Thyroid gland (tissue), 4 donors: Measurements from ENCODE around the gene COX6A1. TPM values are rescaled to one million over a fixed set of nuclear protein-coding genes. Genes with fewer than 3 reads are reported as not detected.

Experiments
- DNase-seq, 2 donors: peaks; one replicate each; pipeline ENCODE4 v3.0.0-alpha.2; 2019
- H3K27ac ChIP-seq, 3 donors: fragments of 200-600 bp; sonication (generic); 1 replicate in 2 of 3; 2 replicates in 1 of 3; pipeline ENCODE4 v1.5.1; 2016 to 2019; ENCODE audit warnings: mild to moderate bottlenecking in 1 of 3, moderate library complexity in 1 of 3
- H3K27me3 ChIP-seq: fragments of 200-600 bp; sonication (generic); one replicate; pipeline ENCODE4 v1.5.1; 2019
- H3K36me3 ChIP-seq, 2 donors: fragments of 200-600 bp; sonication (generic); one replicate each; pipeline ENCODE4 v1.5.1; 2016 to 2019
- H3K4me1 ChIP-seq, 2 donors: fragments of 200-600 bp; sonication (generic); one replicate each; pipeline ENCODE4 v1.5.1; 2017 to 2019
- H3K4me3 ChIP-seq, 3 donors: fragments of 200-600 bp; sonication (generic); replicated peaks in 1 of 3; 1 replicate in 2 of 3; 2 replicates in 1 of 3; pipeline ENCODE4 v1.5.1; 2016; ENCODE audit warnings: mild to moderate bottlenecking in 1 of 3
- H3K9me3 ChIP-seq: fragments of 200-600 bp; sonication (generic); one replicate; pipeline ENCODE4 v1.5.1; 2017
- POLR2A ChIP-seq, 2 donors: fragments of 450-650 bp; IDR thresholded peaks; one replicate each; pipeline ENCODE4 v1.6.1; 2017; ENCODE audit warnings: antibody characterized with exemption in 2 of 2, mild to moderate bottlenecking in 2 of 2, moderate library complexity in 1 of 2
- WGBS, 2 donors: methylation state at CpG; one replicate each; pipeline ENCODE4 v1.1.5; 2017; 5-methylcytosine and 5-hydroxymethylcytosine counted together
- intact Hi-C: fragments of 100-400 bp; cut with DNase I; formaldehyde crosslinking; loops from one replicate; pipeline ENCODE4 v1.15.1; 2023
- total RNA-seq, 4 donors: library from RNA; depleted of rRNA; stranded (reverse); fragments of >200 nt; gene quantifications; one replicate each; pipeline ENCODE4 v1.2.3, GENCODE V29; 2016
- TF ChIP-seq, protein P1 (sequence below), 6 experiments: fragments of 200-600 bp in 3 of 6; fragments of 450-650 bp in 3 of 6; sonication (generic) in 3 of 6; IDR thresholded peaks; one replicate each; pipeline ENCODE4 v1.5.1; 2016 to 2019; ENCODE audit warnings: antibody characterized with exemption in 6 of 6, mild to moderate bottlenecking in 2 of 6, inconsistent platforms in 1 of 6, moderate library complexity in 1 of 6

Gene COX6A1
- total RNA-seq, 4 donors from 2014 or later = 511 to 1,033 (median 687) TPM

DNA sequence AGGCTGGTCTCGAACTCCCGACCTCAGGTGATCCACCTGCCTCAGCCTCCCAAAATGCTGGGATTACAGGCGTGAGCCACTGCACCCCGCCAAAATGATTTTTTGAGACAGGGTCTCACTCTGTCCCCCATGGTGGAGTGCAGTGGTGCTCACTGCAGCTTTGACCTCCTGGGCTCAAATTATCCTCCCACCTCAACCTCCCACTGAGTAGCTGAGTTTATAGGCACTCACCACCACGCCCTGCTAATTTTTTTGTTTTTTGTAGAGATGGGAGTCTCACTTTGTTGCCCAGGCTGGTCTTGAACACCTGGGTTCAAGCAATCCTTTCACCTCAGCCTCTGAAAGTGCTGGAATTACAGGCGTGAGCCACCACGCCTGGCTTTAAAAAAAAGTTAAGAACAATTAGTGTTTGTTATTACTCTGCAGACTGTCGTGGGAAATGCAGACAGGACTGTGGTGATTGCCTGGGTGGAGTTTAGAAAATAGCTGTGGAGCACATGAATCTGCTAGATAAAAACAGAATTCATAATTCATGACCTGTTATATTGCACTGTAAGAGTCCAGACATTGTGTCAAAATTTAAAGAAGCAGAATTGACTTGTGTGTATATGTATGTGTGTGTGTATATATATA, 9.2 kb upstream of the COX6A1 start:
- H3K36me3 ChIP-seq = no peaks in the 10 kb centered on the region
- WGBS, 2 donors = 61 to 72% methylated on average over 8 of the region's 8 CpGs
- no peak for DNase-seq
- no peaks in the 10 kb centered on the region for H3K4me1 ChIP-seq
- H3K9me3 ChIP-seq = no peaks in the 10 kb centered on the region
- H3K4me3 ChIP-seq = no peak overlapping the region
- intact Hi-C loops = no loop called here
- no peak overlapping the region for H3K27ac ChIP-seq
- TF ChIP-seq POLR2A (IDR thresholded peaks at IDR 0.05) = no peak
- TF ChIP-seq, protein P1, sequence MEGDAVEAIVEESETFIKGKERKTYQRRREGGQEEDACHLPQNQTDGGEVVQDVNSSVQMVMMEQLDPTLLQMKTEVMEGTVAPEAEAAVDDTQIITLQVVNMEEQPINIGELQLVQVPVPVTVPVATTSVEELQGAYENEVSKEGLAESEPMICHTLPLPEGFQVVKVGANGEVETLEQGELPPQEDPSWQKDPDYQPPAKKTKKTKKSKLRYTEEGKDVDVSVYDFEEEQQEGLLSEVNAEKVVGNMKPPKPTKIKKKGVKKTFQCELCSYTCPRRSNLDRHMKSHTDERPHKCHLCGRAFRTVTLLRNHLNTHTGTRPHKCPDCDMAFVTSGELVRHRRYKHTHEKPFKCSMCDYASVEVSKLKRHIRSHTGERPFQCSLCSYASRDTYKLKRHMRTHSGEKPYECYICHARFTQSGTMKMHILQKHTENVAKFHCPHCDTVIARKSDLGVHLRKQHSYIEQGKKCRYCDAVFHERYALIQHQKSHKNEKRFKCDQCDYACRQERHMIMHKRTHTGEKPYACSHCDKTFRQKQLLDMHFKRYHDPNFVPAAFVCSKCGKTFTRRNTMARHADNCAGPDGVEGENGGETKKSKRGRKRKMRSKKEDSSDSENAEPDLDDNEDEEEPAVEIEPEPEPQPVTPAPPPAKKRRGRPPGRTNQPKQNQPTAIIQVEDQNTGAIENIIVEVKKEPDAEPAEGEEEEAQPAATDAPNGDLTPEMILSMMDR (IDR thresholded peaks at IDR 0.05) = no peak
- no peaks in the 10 kb centered on the region for H3K27me3 ChIP-seq

DNA sequence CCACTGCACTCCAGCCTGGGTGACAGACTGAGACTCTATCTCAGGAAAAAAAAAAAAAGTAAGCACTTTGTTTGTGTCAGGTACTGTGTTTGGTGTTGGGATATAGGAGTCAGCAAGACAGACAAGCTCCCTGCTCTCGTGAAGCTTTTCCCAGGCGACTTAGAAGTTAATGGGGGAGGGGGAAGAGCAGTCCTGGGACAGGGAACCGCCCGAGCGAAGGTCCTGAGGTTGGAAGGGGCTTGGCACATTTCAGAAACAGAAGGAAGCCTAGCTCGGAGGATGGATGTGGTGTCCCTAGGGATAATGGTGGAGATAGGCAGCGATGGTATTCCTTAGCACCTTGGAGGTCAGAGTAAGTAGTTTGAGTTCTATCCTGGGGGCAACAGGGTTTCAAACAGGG, 8.5 kb upstream of the COX6A1 start:
- TF ChIP-seq, protein P1 (IDR thresholded peaks at IDR 0.05) = no peak
- TF ChIP-seq POLR2A (IDR thresholded peaks at IDR 0.05) = no peak
- H3K36me3 ChIP-seq = no peaks in the 10 kb centered on the region
- H3K27me3 ChIP-seq = no peaks in the 10 kb centered on the region
- H3K9me3 ChIP-seq = no peaks in the 10 kb centered on the region
- no peak for DNase-seq
- WGBS, 2 donors = 58 to 59% methylated on average over 7 of the region's 7 CpGs
- H3K4me1 ChIP-seq = no peaks in the 10 kb centered on the region
- intact Hi-C loops = no loop called here
- H3K27ac ChIP-seq = no peak overlapping the region
- H3K4me3 ChIP-seq = no peak overlapping the region

DNA sequence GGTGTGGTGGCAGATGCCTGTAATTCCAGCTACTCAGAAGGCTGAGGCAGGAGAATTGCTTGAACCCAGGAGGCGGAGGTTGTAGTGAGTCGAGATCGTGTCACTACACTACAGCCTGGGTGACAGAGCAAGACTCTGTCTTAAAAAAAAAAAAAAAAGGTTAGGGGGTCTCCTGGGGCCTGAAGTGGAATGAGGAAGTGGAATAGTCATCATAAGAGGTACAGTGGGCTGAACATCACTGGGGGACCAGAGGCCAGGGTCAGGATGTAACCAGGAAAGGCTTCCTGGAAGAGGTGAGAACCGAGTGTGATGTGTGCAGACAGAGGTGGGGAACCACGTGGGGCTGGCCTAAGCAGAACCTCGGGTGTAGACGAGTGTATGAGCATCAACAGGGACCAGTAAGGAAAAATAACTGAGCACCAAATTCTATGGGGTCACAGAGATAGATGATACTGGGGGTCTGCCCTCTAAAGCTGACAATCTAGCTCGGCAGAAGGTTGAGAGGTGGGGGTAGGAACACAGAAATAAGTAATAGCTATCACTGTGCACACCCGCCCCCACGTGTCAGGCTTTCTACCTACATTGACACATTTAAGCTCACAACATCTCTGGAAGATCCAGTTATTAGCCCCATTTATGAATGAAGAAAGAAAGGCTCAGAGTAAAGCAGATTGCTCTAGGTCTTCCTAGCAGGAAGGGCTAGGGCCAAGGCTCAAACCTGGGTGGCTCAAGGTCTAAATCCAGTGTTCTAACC, 5.0 kb upstream of the COX6A1 start:
- H3K27me3 ChIP-seq = no peaks in the 10 kb centered on the region
- H3K4me3 ChIP-seq = no peak overlapping the region
- WGBS, 2 donors = 57 to 64% methylated on average over 10 of the region's 10 CpGs
- H3K4me1 ChIP-seq = no peaks in the 10 kb centered on the region
- TF ChIP-seq POLR2A (IDR thresholded peaks at IDR 0.05) = no peak
- TF ChIP-seq, protein P1 (IDR thresholded peaks at IDR 0.05) = no peak
- no peaks in the 10 kb centered on the region for H3K9me3 ChIP-seq
- no peak overlapping the region for H3K27ac ChIP-seq
- no peaks in the 10 kb centered on the region for H3K36me3 ChIP-seq
- intact Hi-C loops = loop anchor here (5.0 kb wide), 2 partner anchors 76 to 106 kb away; partner anchors contain the start of gene PLA2G1B
- no peak for DNase-seq

- no peaks in the 10 kb centered on the region for H3K27me3 ChIP-seq
- peak overlapping the region; percentile 19 to 75 (median 21) for H3K4me3 ChIP-seq
- intact Hi-C loops = no loop called here
- H3K4me1 ChIP-seq = peaks cover 13 to 14% of the 10 kb centered on the region in 2 donors
- WGBS, 2 donors = 32 to 37% methylated on average over 17 of the region's 17 CpGs
- DNase-seq = no peak
- H3K27ac ChIP-seq = peak overlapping the region in 1 of 3 donors; percentile 71
- TF ChIP-seq, protein P1 (IDR thresholded peaks at IDR 0.05) = no peak
- TF ChIP-seq POLR2A (IDR thresholded peaks at IDR 0.05) = no peak
- no peaks in the 10 kb centered on the region for H3K9me3 ChIP-seq
- H3K36me3 ChIP-seq = peaks cover 13 to 18% of the 10 kb centered on the region in 2 donors
Observed at GRCh38 chr12:120438495-120439198, 734 bp downstream of the COX6A1 start.
